HG03175 (cell line): ENCODE results near the gene CPNE2.
"Not testable (repeated sequence)": the region's sequence is repeated elsewhere in the genome, so short reads cannot be mapped to it uniquely, and the experiment has no call there.

Source experiments
- ATAC-seq: cut with Tn5 transposase; IDR thresholded peaks from one replicate; pipeline ENCODE4 v1.9.1; 2021; ENCODE audit warnings: mild to moderate bottlenecking, moderate library complexity; ENCODE audit not compliant: unreplicated experiment

Gene CPNE2

DNA sequence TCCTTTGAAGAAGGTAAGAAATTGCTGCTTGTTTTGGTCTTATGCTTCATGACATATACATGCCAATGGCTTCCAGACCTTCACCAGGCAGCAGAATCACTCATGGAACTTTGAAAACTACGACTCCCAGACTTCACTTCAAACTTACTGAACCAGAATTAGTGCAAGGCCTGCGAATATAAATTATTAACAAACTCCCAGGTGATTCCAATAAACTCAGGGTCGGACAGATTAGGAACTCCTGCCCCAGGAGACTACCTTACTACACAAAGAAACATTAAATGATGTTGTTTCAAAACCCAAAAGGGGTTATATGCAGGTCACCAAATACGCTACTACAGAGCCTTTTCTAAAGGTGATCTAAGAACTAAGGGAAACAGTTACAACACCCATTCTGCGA lies 73.1 kb downstream of the CPNE2 start:
- ATAC-seq, result no peak

- no peak for ATAC-seq
Observed at GRCh38 chr16:57165938-57166337, 73.6 kb downstream of the CPNE2 start.

DNA sequence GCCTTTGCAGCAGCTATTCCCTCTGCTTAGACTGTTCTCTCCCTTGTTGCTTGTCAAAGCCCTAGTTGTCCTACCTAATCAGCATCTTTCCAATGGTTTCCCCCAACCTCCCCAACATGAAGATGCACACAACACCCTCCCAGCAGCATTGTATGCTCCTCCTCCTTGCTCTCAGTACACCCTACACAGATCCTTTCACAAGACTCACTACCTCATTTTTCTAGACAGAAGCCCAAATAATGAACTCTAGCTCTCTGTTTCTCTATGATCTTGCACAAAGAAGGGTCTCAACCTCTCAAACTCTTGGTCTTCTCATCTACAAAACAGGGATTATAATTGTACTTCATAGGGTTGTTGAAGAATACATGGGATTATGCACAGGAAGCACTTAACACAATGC lies 74.1 kb downstream of the CPNE2 start:
- ATAC-seq, result no peak

DNA sequence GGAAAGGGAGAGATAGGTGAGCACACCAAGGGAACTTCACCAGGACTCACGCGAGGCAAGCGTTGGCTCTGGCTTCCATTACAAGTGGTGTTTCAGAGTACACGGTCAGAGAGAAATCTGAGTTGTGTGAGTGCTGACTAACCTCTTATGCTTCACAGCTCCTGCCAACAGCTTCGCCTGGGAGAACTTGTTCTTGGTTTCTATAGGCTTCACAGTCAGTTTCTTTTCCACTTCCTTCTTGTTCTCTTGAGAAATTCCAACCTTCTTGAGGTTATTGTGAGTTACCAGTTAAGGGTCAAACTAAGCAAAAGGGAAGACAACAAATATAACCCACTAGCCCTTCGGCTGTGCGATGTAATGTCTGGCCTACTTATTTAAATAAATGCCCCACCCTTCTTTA lies 74.6 kb downstream of the CPNE2 start:
- ATAC-seq, result no peak

DNA sequence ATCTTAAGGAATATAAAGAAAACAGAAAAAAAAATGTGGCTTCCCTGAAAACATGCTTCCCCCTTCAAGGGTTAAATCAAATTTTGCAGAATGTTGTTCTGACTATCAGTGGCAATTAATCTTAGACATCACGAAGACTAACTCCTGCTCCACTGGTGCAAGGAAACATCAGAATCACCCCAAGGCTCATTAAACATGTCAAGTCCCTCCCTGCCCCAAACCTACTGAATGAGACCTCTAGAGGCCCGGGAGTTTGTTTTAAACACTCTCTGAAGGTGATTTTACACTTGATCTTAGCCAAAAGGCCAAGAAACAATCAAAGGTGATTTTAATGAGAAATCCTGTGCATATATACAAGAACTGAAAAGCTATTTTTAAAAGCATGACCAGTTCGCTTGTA lies 75.2 kb downstream of the CPNE2 start:
- ATAC-seq, result no peak

- no peak for ATAC-seq
Observed at GRCh38 chr16:57167953-57168352, 75.6 kb downstream of the CPNE2 start.

GRCh38 chr16:57169327-57169726 lies 76.9 kb downstream of the CPNE2 start:
- ATAC-seq, result no peak

DNA sequence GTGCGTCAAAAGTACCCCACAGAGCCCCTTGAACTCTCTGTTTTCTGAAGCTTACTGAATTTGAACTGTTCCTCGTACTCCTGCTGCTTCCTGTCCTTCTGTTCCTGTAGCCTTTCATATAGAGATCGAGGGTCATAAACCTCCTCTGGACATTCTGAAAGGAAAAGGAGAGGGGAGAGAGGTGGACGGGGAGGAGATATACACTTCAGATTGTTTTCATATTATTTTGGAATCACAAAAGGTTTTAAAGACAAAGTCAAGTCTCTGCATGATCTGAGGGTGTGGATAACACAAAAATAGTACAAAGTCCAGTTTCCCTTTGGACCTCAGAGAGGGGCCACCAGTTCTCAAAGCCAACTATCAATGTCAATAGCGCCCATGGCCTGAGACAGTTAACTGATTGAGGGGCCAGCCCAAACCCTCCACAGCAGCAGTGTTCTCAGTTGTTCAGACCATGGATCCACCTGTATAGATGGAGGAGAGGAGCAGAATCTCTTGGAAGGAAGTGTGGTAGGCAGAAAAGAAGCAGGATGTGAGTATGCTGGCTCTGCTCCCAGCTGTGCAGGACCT lies 80.4 kb downstream of the CPNE2 start:
- no peak for ATAC-seq

GRCh38 chr16:57175896-57176295 lies 83.5 kb downstream of the CPNE2 start:
- ATAC-seq, result no peak

GRCh38 chr16:57178196-57178595 lies 85.8 kb downstream of the CPNE2 start:
- ATAC-seq, result no peak

DNA sequence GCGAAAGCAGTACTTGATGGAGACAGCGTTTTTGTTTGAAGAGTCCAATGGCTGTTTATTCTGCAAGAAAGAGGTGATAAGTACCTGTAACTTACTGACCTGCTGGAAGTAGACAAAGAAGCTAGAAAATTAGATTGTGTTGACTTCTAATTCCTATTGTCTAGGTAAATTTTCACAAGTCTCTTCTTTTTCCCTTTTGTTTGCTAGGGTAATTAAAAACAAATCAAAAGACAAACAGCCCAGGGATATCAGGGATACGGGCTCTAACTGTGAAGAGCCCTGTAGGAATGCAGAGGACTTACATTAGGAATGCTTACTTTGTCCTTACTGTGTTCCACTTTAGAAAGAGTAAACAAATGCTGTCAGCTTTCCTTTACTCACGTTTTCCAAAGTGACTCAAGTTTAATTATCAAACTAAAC lies 86.4 kb downstream of the CPNE2 start:
- no peak for ATAC-seq

GRCh38 chr16:57179215-57179828 lies 86.9 kb downstream of the CPNE2 start:
- no peak for ATAC-seq

DNA sequence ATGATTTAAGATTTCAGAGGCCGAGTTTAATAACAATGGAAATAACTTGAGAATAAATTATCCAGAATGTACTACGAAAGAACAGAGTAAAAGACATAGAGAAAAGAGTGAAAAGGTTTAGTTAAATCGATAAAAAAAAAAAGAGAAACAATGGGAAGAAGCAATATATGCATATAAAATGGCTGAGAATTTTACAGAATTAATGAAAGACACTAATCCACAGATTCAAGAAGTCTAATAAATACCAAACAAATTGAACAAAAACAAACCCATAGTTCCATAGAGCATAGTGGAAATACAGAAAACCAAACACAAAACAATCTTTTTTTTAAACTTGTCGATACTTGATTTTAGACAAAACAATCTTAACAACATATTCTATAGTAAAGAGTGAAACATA lies 91.7 kb downstream of the CPNE2 start:
- no peak for ATAC-seq

- no peak for ATAC-seq
Observed at GRCh38 chr16:57184887-57185445, 92.6 kb downstream of the CPNE2 start.

DNA sequence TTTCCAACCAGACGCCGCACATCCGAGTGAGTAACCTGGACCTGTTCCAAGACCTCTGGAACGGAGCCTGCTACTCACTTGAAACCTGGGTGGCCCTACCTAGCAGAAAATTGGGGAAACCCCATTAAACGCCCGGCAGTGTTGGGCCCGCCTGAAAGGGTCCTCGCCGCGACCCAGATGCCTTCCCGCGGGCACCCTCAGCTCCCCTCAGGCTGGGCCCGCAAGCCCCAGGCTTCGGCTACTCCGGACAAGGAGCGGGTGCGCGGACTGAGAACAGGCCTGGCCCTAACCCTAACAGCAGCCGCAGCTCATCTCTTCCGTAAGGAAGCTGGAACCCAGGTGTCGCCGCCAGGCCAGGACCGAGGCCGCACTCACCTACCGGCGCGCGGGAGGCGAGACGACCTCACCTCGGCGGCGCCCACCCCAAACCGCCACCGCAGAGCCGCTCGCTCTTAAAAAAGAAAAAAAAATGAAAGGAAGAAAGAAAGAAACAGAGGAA lies 93.1 kb downstream of the CPNE2 start:
- peak; percentile 33 for ATAC-seq

DNA sequence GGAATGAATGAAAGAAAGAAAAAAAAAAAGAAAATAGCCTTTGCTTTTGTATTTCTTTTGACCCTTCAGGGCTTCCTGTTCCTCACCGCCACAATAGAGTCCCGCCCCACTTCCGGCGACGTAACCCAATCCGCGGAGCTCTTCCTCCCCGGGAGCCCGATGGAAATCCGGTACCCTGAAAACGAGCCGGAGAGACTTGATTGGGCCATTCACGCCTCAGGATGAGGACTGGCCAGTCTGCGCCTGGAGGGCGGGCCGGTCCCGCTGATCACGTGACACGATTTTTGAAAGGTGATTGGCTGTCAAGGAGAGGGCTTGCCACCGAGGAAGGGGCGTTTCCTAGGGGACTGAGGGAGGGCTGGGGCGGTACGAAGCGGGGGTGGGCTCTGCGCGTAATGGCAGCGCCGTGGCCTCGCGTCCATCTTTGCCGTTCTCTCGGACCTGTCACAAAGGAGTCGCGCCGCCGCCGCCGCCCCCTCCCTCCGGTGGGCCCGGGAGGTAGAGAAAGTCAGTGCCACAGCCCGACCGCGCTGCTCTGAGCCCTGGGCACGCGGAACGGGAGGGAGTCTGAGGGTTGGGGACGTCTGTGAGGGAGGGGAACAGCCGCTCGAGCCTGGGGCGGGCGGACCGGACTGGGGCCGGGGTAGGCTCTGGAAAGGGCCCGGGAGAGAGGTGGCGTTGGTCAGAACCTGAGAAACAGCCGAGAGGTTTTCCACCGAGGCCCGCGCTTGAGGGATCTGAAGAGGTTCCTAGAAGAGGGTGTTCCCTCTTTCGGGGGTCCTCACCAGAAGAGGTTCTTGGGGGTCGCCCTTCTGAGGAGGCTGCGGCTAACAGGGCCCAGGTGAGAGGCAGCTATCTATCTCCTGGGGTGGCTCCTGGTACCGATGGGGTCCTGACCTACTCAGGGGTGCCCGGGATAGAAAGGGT lies 93.8 kb downstream of the CPNE2 start, which contains the start of the genes PSME3IP1 and RSPRY1:
PSME3IP1 (minus strand) TSS at position 95 of the 927 bp plus-strand sequence. CDS start 12,185 bp downstream, outside the sequence.
RSPRY1 (plus strand) TSS at position 385 of the 927 bp plus-strand sequence. CDS start 18,330 bp downstream, outside the sequence.
- peak; percentile 83 for ATAC-seq

GRCh38 chr16:57186872-57187854 lies 94.8 kb downstream of the CPNE2 start:
- ATAC-seq, result no peak

- ATAC-seq, result not testable (repeated sequence)
Observed at GRCh38 chr16:57187902-57188710, 95.7 kb downstream of the CPNE2 start.

DNA sequence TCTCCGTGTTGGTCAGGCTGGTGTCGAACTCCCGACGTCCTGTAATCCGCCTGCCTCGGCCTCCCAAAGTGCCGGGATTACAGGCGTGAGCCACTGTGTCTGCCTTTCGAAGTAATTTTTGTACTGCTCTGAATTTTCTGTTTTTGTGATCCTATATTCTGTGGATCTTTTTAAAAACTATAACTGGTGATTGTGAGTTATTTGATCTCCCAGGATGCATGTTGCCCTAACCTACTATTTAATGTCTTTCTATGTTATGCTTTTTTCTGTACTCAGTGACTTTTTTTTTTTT lies 96.3 kb downstream of the CPNE2 start:
- no peak for ATAC-seq
